GM12801 (cell line): Measurements from ENCODE around the gene THRB.

Experiments used
- CTCF ChIP-seq: IDR thresholded peaks from one replicate; pipeline ENCODE4 v1.5.1; 2011; ENCODE audit warnings: control low read depth; ENCODE audit not compliant: insufficient read length; ENCODE audit errors: extremely low read depth

THRB gene

GRCh38 chr3:24354230-24354629 is 140.4 kb downstream of the THRB start:
- no peak for TF ChIP-seq CTCF

GRCh38 chr3:24352893-24353553 is 141.6 kb downstream of the THRB start:
- no peak for TF ChIP-seq CTCF

GRCh38 chr3:24351779-24352469 is 142.7 kb downstream of the THRB start:
- no peak for TF ChIP-seq CTCF

- no peak for TF ChIP-seq CTCF
Observed at GRCh38 chr3:24349367-24350019, 145.2 kb downstream of the THRB start.

DNA sequence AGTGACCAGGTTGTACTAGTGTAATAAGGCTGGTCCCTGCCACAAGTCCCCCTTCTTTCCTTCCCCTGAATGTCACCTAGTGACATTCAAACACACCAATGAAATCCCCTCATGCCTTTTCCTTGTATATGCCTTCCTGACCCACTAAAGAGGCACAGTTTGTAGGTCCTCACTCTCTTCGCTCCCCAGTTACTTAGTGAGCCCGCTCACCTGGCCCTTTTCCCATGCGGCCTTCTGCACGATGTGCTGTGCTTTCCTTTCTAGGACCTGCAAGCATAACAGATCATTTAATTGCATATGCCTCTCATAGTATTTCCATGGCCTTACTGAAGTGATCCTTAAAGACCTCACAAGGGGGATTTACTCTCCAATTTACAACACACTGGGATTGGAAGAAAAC is 146.3 kb downstream of the THRB start:
- no peak for TF ChIP-seq CTCF

- no peak for TF ChIP-seq CTCF
Observed at GRCh38 chr3:24344784-24345439, 149.7 kb downstream of the THRB start.

DNA sequence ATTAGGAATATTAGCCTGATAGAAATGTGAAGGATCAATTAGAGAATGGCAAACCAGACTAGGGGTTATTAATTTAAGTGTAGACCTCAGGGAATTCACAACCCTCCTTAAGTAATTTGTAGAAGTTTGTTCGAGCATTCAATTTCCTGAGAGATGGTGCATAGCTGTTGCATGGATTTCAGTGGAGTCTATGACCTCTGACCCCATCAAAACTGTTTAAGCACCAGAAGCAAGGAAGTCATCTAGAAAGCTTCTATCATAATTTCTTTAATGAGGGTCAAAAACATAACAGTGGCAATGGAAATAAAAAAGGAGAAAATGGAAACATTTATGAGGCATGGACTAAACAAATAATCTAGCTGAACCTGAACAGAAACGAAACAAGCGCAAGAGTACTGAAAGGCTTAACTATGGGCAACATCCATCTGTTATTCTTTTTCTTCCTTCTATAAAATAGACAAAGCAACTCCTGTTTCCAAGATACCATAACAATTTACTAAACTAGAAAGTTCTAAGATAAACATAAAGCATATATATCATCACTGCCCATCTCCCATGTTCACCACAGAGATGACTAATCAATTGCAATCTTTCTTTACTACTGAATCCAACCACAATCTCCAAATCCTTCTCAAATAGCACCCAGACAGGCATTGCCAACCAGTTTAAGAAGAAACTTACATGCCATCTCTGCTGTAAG is 151.4 kb downstream of the THRB start:
- no peak for TF ChIP-seq CTCF
